Measurements from ENCODE around the gene G3BP2.

GRCh38 chr4:75675004-75675531 lies 1.9 kb upstream of the G3BP2 start:
- no peak for TF ChIP-seq CTCF (conservative IDR thresholded peaks at IDR 0.05; ENCODE audit: low read length)
- no peak for TF ChIP-seq EZH2phosphoT487 (IDR thresholded peaks at IDR 0.05; ENCODE audit: borderline replicate concordance)
